ENCODE measurements around the gene HABP2.

HABP2 gene

DNA sequence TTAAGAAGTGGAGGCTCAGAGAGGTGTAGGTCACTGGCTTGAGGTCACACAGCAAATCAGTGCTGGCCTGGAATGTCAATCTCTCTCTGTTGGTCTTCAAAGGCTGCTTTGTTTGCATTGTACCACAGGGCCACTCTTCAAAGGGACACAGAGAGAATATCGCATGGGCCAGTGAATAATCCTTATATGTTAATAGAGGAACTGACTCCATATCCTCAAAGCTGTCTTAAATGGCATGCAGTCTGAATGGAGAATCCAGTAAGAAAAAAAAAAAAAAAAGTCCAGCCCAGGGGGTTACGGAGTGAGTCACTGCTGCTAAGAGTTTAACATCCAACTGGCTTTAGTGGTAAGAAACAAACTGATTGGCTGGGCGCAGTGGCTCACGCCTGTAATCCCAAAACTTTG lies 56.9 kb downstream of the HABP2 start:
- no peak for DNase-seq

DNA sequence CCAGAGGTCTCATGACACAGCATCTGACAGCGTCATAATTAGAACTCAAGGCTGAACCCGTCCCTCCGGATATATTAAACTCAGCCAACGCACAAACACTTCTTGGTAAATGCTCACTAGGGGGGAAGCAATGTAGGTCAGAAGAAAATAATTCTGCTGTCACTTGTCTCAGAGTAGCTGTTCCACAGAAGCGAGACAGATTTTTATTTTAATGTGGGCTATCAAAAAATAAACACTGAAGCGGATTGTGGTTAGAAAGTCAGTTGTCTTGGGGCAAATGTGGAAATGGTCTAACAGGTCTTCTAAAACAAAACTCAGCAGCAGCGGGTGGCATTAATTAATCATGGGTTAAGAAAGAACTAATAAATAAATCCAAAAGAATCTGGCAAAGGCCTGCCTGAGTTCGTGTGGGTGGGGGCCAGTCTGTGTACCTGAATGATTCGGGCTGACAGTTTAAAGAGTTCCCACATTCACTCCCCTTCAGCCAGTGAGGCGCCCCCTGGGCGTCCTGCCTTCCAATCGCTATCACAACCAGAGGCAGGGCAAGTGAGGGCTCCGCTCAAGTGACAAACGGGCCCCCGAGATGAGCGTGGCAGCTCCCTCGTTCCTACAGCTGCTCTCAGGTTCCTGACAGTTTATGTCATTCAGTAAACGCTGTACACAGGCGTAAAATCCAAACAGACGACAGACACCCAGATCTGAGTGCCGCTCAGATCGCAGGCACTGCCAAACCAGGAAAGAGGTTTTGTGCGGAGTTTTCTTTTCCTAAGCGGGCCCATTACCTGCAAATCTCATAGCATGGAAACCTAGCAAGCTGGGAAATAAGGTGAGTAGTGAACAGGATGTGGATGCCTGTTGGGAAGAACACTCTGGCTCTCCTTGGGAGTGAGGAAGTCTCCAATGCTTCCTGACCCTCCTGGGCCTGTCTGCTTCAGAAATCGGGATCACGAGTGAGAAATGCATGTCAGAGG lies 58.1 kb downstream of the HABP2 start:
- DNase-seq = no peak

DNA sequence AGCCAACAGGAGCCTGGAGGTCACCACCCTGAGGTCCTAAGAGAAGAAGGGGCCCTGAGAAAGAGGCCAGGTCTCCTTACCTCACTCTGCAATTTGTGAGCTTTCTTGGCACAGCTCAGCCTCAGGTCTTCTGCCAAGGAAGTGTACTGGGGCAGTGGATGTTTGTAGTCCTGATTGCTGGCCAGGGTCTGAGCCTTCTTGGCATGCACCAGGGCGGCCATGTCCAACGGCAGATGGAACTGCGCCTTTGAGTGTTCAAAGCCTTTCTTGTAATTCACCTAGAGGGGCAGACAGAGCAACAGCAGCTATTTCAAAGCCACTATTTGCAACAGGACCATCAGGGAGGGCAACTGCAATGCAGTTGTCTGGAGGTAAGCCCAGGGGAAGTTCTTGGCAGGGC lies 59.3 kb downstream of the HABP2 start:
- no peak for DNase-seq

GRCh38 chr10:113613427-113613826 lies 60.6 kb downstream of the HABP2 start:
- DNase-seq = no peak

GRCh38 chr10:113613977-113614690 lies 61.3 kb downstream of the HABP2 start:
- DNase-seq = no peak

DNA sequence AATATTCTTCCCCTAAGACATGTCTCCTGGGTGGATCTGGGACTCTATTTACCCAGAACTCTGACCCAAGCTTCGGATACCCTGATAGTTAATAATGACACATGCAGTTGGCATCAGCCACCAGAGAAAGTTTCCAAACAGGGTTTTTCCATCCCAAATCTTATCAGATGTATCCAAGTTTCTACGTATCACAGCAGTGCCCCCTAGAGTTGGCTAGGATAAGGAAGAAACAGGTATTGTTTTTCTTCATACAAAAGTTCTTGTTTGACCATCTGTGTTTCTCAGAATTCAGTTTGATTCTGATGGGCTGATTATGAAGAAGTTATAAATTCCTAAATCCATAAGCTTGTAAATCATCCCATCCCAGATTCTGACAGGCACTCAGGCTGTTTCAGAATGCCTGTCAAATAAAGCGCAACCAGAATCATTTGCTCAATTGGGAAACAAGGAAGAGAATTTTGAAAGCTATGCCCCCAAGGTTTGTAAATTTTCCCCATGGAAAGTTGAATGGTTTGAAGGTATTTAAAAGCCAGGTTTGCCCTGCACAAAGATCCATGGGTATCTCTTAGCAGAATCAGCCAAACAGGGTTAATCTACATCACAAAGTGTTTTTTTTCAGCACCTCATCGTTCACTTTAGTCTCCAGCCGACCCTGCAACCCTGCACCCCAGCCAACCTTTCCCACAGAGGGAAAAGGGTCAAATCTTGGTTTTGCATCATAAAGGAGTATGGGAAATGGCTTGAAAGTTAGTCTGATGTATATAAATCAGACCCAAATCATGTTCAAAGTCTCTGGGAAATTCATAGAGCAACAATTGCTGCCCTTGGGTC lies 63.6 kb downstream of the HABP2 start:
- no peak for DNase-seq

DNA sequence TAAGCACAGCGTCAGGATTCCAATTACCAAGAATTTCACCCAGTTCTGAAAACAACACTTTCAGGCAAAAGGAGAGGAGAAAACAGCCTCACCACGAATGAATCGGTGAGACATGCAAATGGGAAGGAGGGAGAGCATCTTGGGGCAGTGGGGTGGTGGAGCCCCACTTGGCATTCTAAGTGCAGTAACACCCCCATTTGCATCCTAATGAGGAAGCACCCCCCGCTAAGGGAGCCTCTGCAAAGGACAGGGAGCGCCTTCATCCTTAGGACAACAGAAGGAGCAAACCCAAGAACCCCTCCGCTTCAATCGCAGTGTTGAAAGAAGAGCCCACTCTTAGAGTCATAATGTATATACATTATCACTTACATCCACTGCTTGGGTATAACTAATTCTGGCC lies 64.2 kb downstream of the HABP2 start:
- DNase-seq = no peak

DNA sequence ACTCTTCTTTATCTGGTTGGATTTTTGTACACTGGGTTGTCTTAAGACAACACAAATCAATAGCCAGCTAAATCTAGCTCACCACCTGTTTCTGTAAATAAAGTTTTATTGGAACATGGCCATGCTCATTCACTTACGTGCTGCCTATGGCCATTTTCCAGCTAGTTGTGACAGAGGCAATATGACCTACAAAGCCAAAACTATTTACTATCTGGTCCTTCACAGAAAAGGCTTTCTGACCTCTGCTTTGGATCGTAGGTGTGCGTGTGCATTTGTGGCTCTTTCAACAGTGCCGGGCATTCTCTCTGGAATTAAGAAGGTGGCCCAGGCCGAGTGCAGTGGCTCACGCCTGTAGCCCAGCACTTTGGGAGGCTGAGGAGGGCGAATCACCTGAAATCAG lies 65.5 kb downstream of the HABP2 start:
- DNase-seq = no peak

DNA sequence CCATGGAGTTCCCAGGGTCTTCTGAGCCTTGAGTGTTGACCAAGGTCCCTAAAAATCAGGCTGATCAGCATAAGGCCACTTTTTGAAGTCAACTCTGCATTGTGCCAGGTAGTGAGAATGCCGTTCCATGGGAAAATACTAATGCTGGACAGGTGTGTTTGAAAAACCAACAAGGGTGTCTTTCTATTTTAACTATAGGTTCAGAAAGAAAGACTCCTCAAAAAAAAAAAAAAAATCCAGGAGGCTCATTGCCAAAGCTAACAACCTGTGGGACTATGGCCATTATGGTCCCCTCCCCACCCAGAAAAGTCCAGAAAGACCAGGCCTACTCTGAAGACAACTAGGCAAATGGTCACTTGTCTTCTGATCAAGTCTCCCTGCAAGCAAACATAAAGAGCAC lies 66.5 kb downstream of the HABP2 start:
- DNase-seq = no peak

- no peak for DNase-seq
Observed at GRCh38 chr10:113620511-113620910, 67.7 kb downstream of the HABP2 start.

GRCh38 chr10:113620936-113621335 lies 68.1 kb downstream of the HABP2 start:
- DNase-seq = no peak

DNA sequence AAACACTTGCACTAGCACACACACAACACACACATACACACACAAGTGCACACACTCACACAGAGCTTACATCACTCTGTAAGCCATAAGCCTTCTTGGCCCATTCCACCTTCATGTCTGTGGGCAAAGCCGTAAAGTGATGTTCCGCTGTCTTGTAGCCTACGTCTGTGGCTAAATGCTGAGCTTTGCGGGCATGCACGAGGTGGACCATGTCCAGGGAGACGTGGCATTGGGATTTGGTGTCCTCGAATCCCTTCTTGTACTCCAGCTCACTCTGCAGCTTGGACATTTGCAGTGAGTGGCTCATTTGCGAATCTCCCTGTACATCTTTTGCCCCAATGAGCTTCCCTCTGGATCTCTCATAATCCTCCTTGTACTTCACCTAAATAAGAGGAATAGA lies 68.9 kb downstream of the HABP2 start:
- no peak for DNase-seq

DNA sequence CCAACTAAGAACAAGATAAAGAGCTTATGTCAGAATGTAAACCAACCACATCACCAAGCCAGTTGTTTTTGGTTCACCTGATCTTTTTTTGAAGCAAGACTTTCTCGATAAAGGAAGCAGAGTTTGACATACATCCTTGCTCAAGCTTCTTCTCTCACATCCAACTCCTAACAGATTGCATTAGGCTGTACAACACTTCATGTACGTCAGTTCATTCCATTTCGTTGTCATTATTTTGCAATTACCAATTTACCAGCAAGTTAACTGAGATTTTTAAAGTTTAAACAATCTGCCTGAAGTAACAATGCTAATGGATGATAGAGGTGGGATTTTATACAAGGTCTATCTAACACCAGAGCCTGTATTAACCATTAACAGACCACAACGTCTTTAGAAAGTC lies 70.0 kb downstream of the HABP2 start:
- no peak for DNase-seq

- no peak for DNase-seq
Observed at GRCh38 chr10:113625461-113626186, 72.8 kb downstream of the HABP2 start.

GRCh38 chr10:113626809-113627355 lies 74.0 kb downstream of the HABP2 start:
- no peak for DNase-seq

DNA sequence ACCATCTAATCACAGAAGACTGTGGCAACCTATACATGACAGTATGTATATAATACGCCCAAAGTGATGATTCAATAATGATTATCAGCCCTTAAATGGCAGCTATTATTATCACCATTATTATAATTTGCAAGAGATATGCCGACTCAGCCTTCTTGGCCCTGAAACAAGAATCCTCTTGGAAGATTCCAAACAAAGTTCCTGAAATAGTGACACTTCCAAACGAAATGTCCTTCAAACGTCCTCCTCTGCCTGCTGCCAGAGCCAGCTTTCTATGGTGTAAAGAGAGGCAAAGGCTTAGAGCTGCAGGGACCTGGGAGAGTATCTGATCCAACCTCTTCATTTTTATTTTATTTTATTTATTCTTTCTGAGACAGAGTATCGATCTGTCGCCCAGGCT lies 75.0 kb downstream of the HABP2 start:
- no peak for DNase-seq

- no peak for DNase-seq
Observed at GRCh38 chr10:113628607-113629153, 75.8 kb downstream of the HABP2 start.

- DNase-seq = no peak
Observed at GRCh38 chr10:113630929-113631533, 78.2 kb downstream of the HABP2 start.

GRCh38 chr10:113631684-113632367 lies 79.0 kb downstream of the HABP2 start:
- no peak for DNase-seq

Measured in cortex of kidney (tissue), 1 donor.